K562 (cell line): Measurements from ENCODE around the gene TNPO3. TPM values are rescaled to one million over a fixed set of nuclear protein-coding genes. Genes with fewer than 3 reads are reported as not detected.

Source experiments
- ATAC-seq: fragments of 200-7000 bp; cut with Tn5 transposase; 3 replicates; pipeline ENCODE4 v1.9.1; 2020; ENCODE audit warnings: moderate library complexity
- BruUV-seq: library from RNA; stranded (reverse); fragments of 400-500 nt; replicated peaks from 2 replicates; lab custom pipeline; 2021; lab: Mats Ljungman, UMichigan
- CTCF ChIA-PET: fragments of 300-600 bp; formaldehyde crosslinking; extraction: SDS; loops from one replicate; lab custom pipeline; 2021; ENCODE audit warnings: low intra/inter-chr PET ratio; lab: Yijun Ruan, JAX
- POLR2A ChIA-PET: fragments of 300-600, 350-650 bp; sonication (Branson Sonifier 250); formaldehyde crosslinking; extraction: SDS; loops from one replicate; lab custom pipeline; 2021; ENCODE audit warnings: antibody characterized with exemption, inconsistent platforms; lab: Yijun Ruan, JAX
- DNase-seq, 4 experiments: peaks; one replicate each; pipeline versions ENCODE4 v3.0.0 to v3.0.0-alpha.2; 2011 to 2018; ENCODE audit warnings: low spot score in 3 of 4, mixed read lengths in 3 of 4; ENCODE audit errors: extremely low read depth in 1 of 4
- FAIRE-seq: peaks from 2 replicates; lab custom pipeline; 2011; peaks lifted over from hg19 to GRCh38; lab: Jason Lieb, UNC
- H2AFZ ChIP-seq: 2 replicates; pipeline ENCODE4 v1.6.0; 2011; ENCODE audit warnings: low read depth, low read length, control low read depth, inconsistent platforms
- H3K27ac ChIP-seq: fragments of 200-600 bp; 3 replicates; pipeline ENCODE4 v1.8.0; 2011; ENCODE audit warnings: low read depth, mild to moderate bottlenecking, control low read depth, inconsistent platforms, low read length, moderate library complexity, mixed read lengths; ENCODE audit errors: extremely low read depth
- H3K27me3 ChIP-seq, 2 experiments: fragments of 300-600 bp in 1 of 2; 2 replicates in 1 of 2; 3 replicates in 1 of 2; pipeline versions ENCODE4 v1.6.0 to v1.8.0; 2011; ENCODE audit warnings: inconsistent platforms in 2 of 2, low read length in 2 of 2, mild to moderate bottlenecking in 1 of 2, mixed read lengths in 1 of 2, moderate library complexity in 1 of 2; ENCODE audit not compliant: control insufficient read depth in 2 of 2, insufficient read depth in 2 of 2
- H3K36me3 ChIP-seq: fragments of 300-600 bp; 3 replicates; pipeline ENCODE4 v1.8.0; 2011; ENCODE audit warnings: mild to moderate bottlenecking, low read length, inconsistent platforms; ENCODE audit not compliant: control insufficient read depth, insufficient read depth
- H3K4me1 ChIP-seq, 2 experiments: fragments of 200-600 bp in 1 of 2; replicated peaks in 1 of 2; 2 replicates in 1 of 2; 3 replicates in 1 of 2; pipeline versions ENCODE4 v1.5.1 to v1.8.0; 2011; ENCODE audit warnings: inconsistent platforms in 2 of 2, low read length in 2 of 2, mild to moderate bottlenecking in 1 of 2, mixed read lengths in 1 of 2, moderate library complexity in 1 of 2; ENCODE audit not compliant: control insufficient read depth in 2 of 2, insufficient read depth in 2 of 2
- H3K4me2 ChIP-seq: 2 replicates; pipeline ENCODE4 v1.6.1; 2011; ENCODE audit warnings: low read length, control low read depth, inconsistent platforms, mixed read lengths; ENCODE audit not compliant: insufficient read depth
- H3K4me3 ChIP-seq: fragments of 200-600 bp; sonication (generic), shearing (Covaris generic); 2 replicates; pipeline ENCODE4 v1.5.1; 2016; ENCODE audit warnings: control low read depth, inconsistent platforms
- H3K79me2 ChIP-seq: fragments of 200-600 bp; 3 replicates; pipeline ENCODE4 v1.8.0; 2011; ENCODE audit warnings: low read length, inconsistent platforms; ENCODE audit not compliant: control insufficient read depth, insufficient read depth
- H3K9ac ChIP-seq, 2 experiments: 2 replicates each; pipeline versions ENCODE4 v1.6.0 to v1.6.1; 2011; ENCODE audit warnings: low read depth in 2 of 2, low read length in 2 of 2, control low read depth in 1 of 2, inconsistent platforms in 1 of 2, mild to moderate bottlenecking in 1 of 2, mixed read lengths in 1 of 2; ENCODE audit not compliant: insufficient read depth in 1 of 2
- H3K9me1 ChIP-seq: one replicate; pipeline ENCODE4 v1.6.0; 2011; ENCODE audit warnings: inconsistent platforms, mild to moderate bottlenecking, low read length, moderate library complexity; ENCODE audit not compliant: control insufficient read depth, insufficient read depth
- H3K9me3 ChIP-seq: replicated peaks from 2 replicates; pipeline ENCODE4 v1.5.1; 2011; ENCODE audit warnings: low read depth, low read length, inconsistent platforms; ENCODE audit not compliant: control insufficient read depth, insufficient read depth
- H4K20me1 ChIP-seq: replicated peaks from 2 replicates; pipeline ENCODE4 v1.6.1; 2011; ENCODE audit warnings: low read length, inconsistent platforms, mixed read lengths; ENCODE audit not compliant: control insufficient read depth, insufficient read depth
- BCOR ChIP-seq: fragments of 450-650 bp; IDR thresholded peaks from 2 replicates; pipeline ENCODE4 v1.6.1; 2016
- LEF1 ChIP-seq: fragments of 450-650 bp; IDR thresholded peaks from 2 replicates; pipeline ENCODE4 v1.6.1; 2016; ENCODE audit warnings: mild to moderate bottlenecking
- MECOM ChIP-seq: fragments of 250-450 bp; sonication (Bioruptor Pico); IDR thresholded peaks from 2 replicates; pipeline ENCODE4 v1.8.0; 2022; ENCODE audit warnings: inconsistent platforms
- POLR3G ChIP-seq: IDR thresholded peaks from 2 replicates; pipeline ENCODE4 v1.6.1; 2011; ENCODE audit not compliant: insufficient read length, insufficient replicate concordance; ENCODE audit errors: extremely low read depth
- ZBTB26 ChIP-seq: fragments of 450-650 bp; formaldehyde crosslinking; IDR thresholded peaks from 2 replicates; pipeline ENCODE4 v1.4.0; 2022; ENCODE audit warnings: missing genetic modification characterization
- ZNF23 ChIP-seq: fragments of 250-450 bp; sonication (Bioruptor Pico); IDR thresholded peaks from 2 replicates; pipeline ENCODE4 v1.4.0; 2020; ENCODE audit warnings: mild to moderate bottlenecking
- ZNF3 ChIP-seq: fragments of 250-450 bp; sonication (Bioruptor Pico); IDR thresholded peaks from 2 replicates; pipeline ENCODE4 v1.5.0; 2021; ENCODE audit warnings: mild to moderate bottlenecking, moderate library complexity
- ZNF778 ChIP-seq: fragments of 450-650 bp; formaldehyde crosslinking; IDR thresholded peaks from 2 replicates; pipeline ENCODE4 v1.4.0; 2020; ENCODE audit warnings: mild to moderate bottlenecking, moderate library complexity
- WGBS: fragments of 100-300 bp; shearing (Covaris generic); methylation state at CpG from one replicate; pipeline ENCODE4 v1.1.6; 2016; ENCODE audit warnings: low coverage, mixed read lengths; ENCODE audit not compliant: insufficient coverage; ENCODE audit errors: missing lambda C conversion rate; 5-methylcytosine and 5-hydroxymethylcytosine counted together
- in situ Hi-C: fragments of 300-500 bp; cut with MboI; formaldehyde crosslinking; loops from 4 replicates; pipeline ENCODE4 v1.15.0; 2018; ENCODE audit warnings: inconsistent platforms, mixed read lengths
- intact Hi-C: fragments of 100-400 bp; cut with micrococcal nuclease; formaldehyde crosslinking; loops from 2 replicates; pipeline ENCODE4 v1.14.2; 2022
- polyA plus RNA-seq, 8 experiments: library from polyadenylated mRNA; depleted of rRNA in 4 of 8; stranded (reverse) in 5 of 8; unstranded in 3 of 8; fragments of >200 nt; fragmentation: Nextera tagmentation in 2 of 8; fragmentation: Illumina TruSeq in 1 of 8; extraction: Ambion mirVana in 2 of 8; extraction: Trizol in 1 of 8; gene quantifications; 2 replicates each; pipeline versions ENCODE4 v1.2.1 to v1.2.3, GENCODE V29; 2011 to 2014; ENCODE audit warnings: inconsistent platforms in 1 of 8, missing spikeins in 1 of 8
- total RNA-seq, 7 experiments: library from RNA; depleted of rRNA in 6 of 7; stranded (reverse); fragments of >200 nt in 6 of 7; fragmentation: Illumina TruSeq in 2 of 7; extraction: Trizol in 2 of 7; gene quantifications; 2 replicates each; pipeline versions ENCODE4 v1.2.1 to v1.2.3, GENCODE V29; 2011 to 2021; ENCODE audit warnings: low replicate concordance in 1 of 7

TNPO3 gene
- total and polyA plus RNA-seq, 9 of the 15 experiments (the other 6 are each of a cell fraction or from before 2014, with no cell fraction given) = 35.8 to 125 (median 110) TPM

GRCh38 chr7:128982105-128982504, 72.8 kb downstream of the TNPO3 start:
- ChIA-PET CTCF (no interaction called here), POLR2A (interaction anchor here (0.8 kb wide), 1 partner anchor 11 kb away, joined by 3 read pairs; no protein-coding TSS in a partner anchor)
- intact Hi-C loops = loop anchor here (5.0 kb wide), 1 partner anchor 110 kb away; no protein-coding TSS in a partner anchor

More at GRCh38 chr7:128982105-128982504, 72.8 kb downstream of the TNPO3 start:
- Histone ChIP-seq H4K20me1 (no peaks in the 10 kb centered on the region), H3K9me3 (no peaks in the 10 kb centered on the region), H3K4me2 (no peak overlapping the region), H3K27me3 (no peaks in the 10 kb centered on the region), H3K79me2 (no peaks in the 10 kb centered on the region), H3K4me3 (no peak overlapping the region), H3K36me3 (peaks cover 96% of the 10 kb centered on the region), H2AFZ (no peak overlapping the region)
- in situ Hi-C loops = no loop called here
- ATAC-seq = no peak
- no peak for FAIRE-seq
- DNase-seq = no peak
- WGBS = 96% methylated on average over 2 of the region's 2 CpGs
- BruUV-seq = no TSS peak
- no peak for TF ChIP-seq ZNF778 (CRISPR knock-in tag)
- TF ChIP-seq ZNF3 (CRISPR knock-in tag) = no peak
- TF ChIP-seq ZNF23 (CRISPR knock-in tag) = no peak
- TF ChIP-seq ZBTB26 (CRISPR knock-in tag) = no peak
- no peak for TF ChIP-seq POLR3G
- TF ChIP-seq MECOM (CRISPR knock-in tag) = no peak
- TF ChIP-seq LEF1 = no peak
- TF ChIP-seq BCOR = no peak
- TF ChIP-seq, all 486 proteins: peak for 0
- H3K4me1 ChIP-seq = no peaks in the 10 kb centered on the region
- H3K9me1 ChIP-seq = peaks cover 6% of the 10 kb centered on the region
- no peak overlapping the region for H3K9ac ChIP-seq
- H3K27ac ChIP-seq = no peak overlapping the region
